HepG2 (cell line): ENCODE measurements around the gene NABP2. TPM values are rescaled to one million over a fixed set of nuclear protein-coding genes. Genes with fewer than 3 reads are reported as not detected.
A peak's percentile ranks its signal among the peaks of the same experiment; 100 is the strongest.

Experiments used
- AGO1 ChIP-seq: fragments of 200-400 bp; formaldehyde crosslinking; IDR thresholded peaks from 2 replicates; pipeline ENCODE4 v1.6.1; 2017; ENCODE audit warnings: mild to moderate bottlenecking, low read depth, low read length, moderate library complexity; ENCODE audit not compliant: poor library complexity, severe bottlenecking
- MXD4 ChIP-seq: IDR thresholded peaks from 2 replicates; pipeline ENCODE4 v1.6.1; 2016; ENCODE audit warnings: mild to moderate bottlenecking, missing biosample characterization, missing genetic modification reagents
- PCBP2 ChIP-seq: fragments of 200-400 bp; formaldehyde crosslinking; optimal IDR thresholded peaks from 2 replicates; pipeline ENCODE3; 2018; ENCODE audit warnings: low read length, low read depth; ENCODE audit not compliant: poor library complexity, severe bottlenecking
- SETDB1 ChIP-seq: sonication (generic); formaldehyde crosslinking; IDR thresholded peaks from 2 replicates; pipeline ENCODE4 v1.5.1; 2020; ENCODE audit warnings: missing genetic modification reagents, mild to moderate bottlenecking, borderline replicate concordance
- SRF ChIP-seq: IDR thresholded peaks from 2 replicates; pipeline ENCODE4 v1.6.1; 2011; ENCODE audit warnings: mild to moderate bottlenecking, low read depth, low read length, moderate library complexity
- TSC22D2 ChIP-seq: sonication (generic); formaldehyde crosslinking; IDR thresholded peaks from 2 replicates; pipeline ENCODE4 v1.5.1; 2020; ENCODE audit warnings: missing genetic modification reagents, mild to moderate bottlenecking, borderline replicate concordance
- ZNF280D ChIP-seq: sonication (generic); formaldehyde crosslinking; IDR thresholded peaks from 2 replicates; pipeline ENCODE4 v1.5.1; 2020; ENCODE audit warnings: mild to moderate bottlenecking, missing genetic modification reagents
- ZNF780A ChIP-seq: sonication (generic); formaldehyde crosslinking; IDR thresholded peaks from 2 replicates; pipeline ENCODE4 v1.8.0; 2022; ENCODE audit warnings: mild to moderate bottlenecking, missing genetic modification reagents, moderate library complexity
- ZNF83 ChIP-seq: sonication (generic); formaldehyde crosslinking; IDR thresholded peaks from 2 replicates; pipeline ENCODE4 v1.4.0; 2020; ENCODE audit warnings: missing genetic modification reagents, mild to moderate bottlenecking, borderline replicate concordance
- polyA plus RNA-seq, 8 experiments: library from polyadenylated mRNA; depleted of rRNA in 3 of 8; stranded (reverse) in 7 of 8; unstranded in 1 of 8; fragments of >200 nt; fragmentation: Illumina TruSeq in 4 of 8; extraction: Trizol in 4 of 8; gene quantifications; 2 replicates each; pipeline versions ENCODE4 v1.2.1 to v1.2.3, GENCODE V29; 2011 to 2016; ENCODE audit warnings: low read depth in 4 of 8, missing spikeins in 1 of 8, mixed read lengths in 1 of 8; ENCODE audit not compliant: insufficient read depth in 1 of 8
- total RNA-seq, 5 experiments: library from RNA; depleted of rRNA; stranded (reverse); fragments of >200 nt; fragmentation: Illumina TruSeq; extraction: Trizol; gene quantifications; 2 replicates each; pipeline ENCODE4 v1.2.3, GENCODE V29; 2016; ENCODE audit warnings: low read depth in 1 of 5
- TF ChIP-seq, protein P1 (sequence below): sonication (generic); formaldehyde crosslinking; IDR thresholded peaks from 2 replicates; pipeline ENCODE4 v1.4.0; 2020; ENCODE audit warnings: missing genetic modification reagents, borderline replicate concordance

NABP2 gene
- total and polyA plus RNA-seq, 2 of the 13 experiments (the other 11 are each of a cell fraction or from before 2014, with no cell fraction given): 33.2 to 35.5 TPM

- TF ChIP-seq ZNF280D (CRISPR knock-in tag) (peak; percentile 24; the same call in 1 of the 2 replicates), ZNF83 (CRISPR knock-in tag) (no peak), SRF (no peak), MXD4 (CRISPR knock-in tag) (0 out of 2 replicates have a peak, but pooled peaks have one; percentile 72), ZNF780A (no peak), AGO1 (no peak), SETDB1 (CRISPR knock-in tag) (no peak), PCBP2 (no peak), TSC22D2 (CRISPR knock-in tag) (no peak)
- TF ChIP-seq, protein P1, sequence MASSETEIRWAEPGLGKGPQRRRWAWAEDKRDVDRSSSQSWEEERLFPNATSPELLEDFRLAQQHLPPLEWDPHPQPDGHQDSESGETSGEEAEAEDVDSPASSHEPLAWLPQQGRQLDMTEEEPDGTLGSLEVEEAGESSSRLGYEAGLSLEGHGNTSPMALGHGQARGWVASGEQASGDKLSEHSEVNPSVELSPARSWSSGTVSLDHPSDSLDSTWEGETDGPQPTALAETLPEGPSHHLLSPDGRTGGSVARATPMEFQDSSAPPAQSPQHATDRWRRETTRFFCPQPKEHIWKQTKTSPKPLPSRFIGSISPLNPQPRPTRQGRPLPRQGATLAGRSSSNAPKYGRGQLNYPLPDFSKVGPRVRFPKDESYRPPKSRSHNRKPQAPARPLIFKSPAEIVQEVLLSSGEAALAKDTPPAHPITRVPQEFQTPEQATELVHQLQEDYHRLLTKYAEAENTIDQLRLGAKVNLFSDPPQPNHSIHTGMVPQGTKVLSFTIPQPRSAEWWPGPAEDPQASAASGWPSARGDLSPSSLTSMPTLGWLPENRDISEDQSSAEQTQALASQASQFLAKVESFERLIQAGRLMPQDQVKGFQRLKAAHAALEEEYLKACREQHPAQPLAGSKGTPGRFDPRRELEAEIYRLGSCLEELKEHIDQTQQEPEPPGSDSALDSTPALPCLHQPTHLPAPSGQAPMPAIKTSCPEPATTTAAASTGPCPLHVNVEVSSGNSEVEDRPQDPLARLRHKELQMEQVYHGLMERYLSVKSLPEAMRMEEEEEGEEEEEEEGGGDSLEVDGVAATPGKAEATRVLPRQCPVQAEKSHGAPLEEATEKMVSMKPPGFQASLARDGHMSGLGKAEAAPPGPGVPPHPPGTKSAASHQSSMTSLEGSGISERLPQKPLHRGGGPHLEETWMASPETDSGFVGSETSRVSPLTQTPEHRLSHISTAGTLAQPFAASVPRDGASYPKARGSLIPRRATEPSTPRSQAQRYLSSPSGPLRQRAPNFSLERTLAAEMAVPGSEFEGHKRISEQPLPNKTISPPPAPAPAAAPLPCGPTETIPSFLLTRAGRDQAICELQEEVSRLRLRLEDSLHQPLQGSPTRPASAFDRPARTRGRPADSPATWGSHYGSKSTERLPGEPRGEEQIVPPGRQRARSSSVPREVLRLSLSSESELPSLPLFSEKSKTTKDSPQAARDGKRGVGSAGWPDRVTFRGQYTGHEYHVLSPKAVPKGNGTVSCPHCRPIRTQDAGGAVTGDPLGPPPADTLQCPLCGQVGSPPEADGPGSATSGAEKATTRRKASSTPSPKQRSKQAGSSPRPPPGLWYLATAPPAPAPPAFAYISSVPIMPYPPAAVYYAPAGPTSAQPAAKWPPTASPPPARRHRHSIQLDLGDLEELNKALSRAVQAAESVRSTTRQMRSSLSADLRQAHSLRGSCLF (CRISPR knock-in tag): no peak
Observed at GRCh38 chr12:56224102-56224701, at the start of gene NABP2 (continued).
